ENCODE measurements around the gene KCTD2.
A peak's percentile ranks its signal among the peaks of the same experiment; 100 is the strongest.
"Not testable (repeated sequence)": the region's sequence is repeated elsewhere in the genome, so short reads cannot be mapped to it uniquely, and the experiment has no call there.

Gene KCTD2

DNA sequence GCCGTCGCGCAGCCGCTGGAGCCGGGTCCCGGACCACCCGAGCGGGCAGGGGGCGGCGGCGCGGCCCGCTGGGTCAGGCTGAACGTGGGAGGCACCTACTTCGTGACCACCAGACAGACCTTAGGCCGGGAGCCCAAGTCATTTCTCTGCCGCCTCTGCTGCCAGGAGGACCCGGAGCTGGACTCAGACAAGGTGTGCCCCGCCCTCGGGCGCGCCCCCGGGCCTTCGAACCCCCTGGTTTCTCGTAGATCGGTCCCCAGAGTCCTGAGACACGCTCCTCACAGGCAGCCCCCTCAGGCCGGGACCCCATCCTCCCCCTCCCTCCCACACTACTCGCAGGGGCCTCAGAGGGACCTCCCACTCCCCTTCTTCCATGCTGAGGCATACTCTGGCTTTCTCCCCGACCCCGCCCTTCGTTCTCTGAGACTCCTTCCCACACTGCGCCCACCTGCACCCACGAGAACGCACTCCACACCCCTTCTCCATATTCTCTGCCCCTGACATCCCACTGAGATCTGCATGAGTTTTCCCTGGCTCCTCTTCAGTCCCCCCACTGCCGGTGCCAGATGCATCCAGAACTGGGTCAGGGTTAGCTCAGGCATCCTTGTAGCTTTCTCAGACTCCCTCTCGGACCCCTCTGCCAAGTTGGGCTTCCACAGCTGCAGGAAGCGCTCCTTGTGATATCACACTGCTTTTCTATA lies 523 bp downstream of the KCTD2 start:
- no peak for FAIRE-seq
- DNase-seq (ENCODE audit: extremely low spot score, insufficient read length, low read depth), result no peak

DNA sequence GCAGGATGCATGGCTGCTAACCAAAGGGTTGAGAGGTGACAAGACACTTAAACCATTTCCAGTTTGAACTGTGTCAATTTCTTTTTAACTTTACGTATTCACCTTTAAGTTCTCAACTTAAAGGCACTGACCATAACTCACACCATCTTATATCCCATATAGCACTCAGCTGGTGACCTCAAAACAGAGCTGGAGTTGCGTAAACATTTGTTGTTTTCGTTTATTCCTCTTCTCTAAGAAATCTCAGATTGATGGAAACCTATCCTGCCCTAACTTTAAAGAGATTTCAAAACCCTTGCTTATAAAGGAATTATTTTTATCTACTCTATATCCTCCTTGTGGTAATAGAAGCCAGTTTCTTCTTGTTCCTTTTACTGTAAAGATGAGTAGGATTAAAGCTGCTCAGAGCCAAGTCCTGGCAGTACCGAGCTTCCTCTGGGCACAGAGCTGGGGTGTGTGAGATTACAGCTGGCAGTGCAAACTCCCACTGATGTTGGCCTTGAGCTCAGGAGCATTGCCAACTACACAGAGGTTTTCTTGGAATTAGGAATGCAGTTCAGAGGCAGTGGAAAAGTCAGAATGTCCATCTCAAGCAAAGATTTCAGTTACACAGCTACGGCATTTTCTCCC lies 1.3 kb downstream of the KCTD2 start:
- DNase-seq (ENCODE audit: extremely low spot score, insufficient read length, low read depth) (no peak), FAIRE-seq (no peak)

DNA sequence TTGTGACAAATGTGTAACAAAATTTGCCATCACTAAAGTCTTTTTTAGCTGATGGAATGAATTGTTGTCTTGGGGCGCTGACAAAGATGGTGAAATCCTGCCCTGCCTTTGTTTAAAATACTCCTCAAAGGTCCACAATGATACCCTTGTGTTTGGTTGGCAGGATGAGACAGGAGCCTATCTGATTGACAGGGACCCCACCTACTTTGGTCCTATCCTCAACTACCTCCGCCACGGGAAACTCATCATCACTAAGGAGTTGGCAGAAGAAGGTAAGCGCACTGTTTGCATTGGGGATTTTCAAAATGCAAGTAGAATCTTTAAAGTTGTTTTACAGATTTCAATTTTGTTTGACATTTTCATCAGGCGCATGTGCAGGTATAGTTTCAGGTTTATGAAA lies 2.0 kb downstream of the KCTD2 start:
- DNase-seq (ENCODE audit: extremely low spot score, insufficient read length, low read depth) (no peak), FAIRE-seq (no peak)

DNA sequence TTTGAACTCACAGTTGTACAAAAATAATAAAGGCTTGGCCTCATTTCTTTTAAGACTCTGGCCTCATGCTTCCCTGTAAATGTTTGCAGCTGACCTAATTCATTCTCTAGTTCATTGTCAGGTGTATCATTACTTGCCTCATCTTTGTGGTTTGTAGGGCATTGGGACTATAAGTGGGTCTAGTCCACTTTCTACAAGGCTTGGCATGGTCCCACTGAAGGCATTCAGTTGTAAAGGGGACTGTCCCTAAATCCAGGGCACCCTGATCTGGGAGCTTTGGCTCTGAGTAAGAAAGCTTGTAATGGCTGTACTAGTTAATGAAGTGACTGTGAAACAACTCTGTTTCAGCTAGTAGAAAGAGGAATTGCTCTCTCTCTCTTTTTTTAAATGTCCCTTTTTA lies 2.7 kb downstream of the KCTD2 start:
- no peak for FAIRE-seq
- DNase-seq (ENCODE audit: extremely low spot score, insufficient read length, low read depth), result no peak

DNA sequence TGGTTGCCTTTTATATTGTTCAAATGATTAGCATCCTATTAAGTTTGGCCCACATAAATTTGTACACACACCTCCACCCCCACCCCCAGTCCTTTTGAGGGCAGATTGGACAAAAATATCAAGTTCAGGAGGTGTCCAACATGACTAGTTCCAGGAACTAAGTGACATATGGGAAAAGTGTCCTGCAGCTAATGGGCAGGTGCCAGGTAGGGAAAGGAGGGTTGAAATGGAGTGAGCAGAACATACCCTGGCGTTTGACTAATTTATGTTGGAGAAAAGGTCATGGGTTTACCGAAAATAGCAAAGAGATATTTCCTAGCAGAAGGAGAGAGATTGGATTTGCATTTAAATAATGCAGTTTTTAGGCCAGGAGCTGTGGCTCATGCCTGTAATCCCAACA lies 4.9 kb downstream of the KCTD2 start:
- no peak for FAIRE-seq

DNA sequence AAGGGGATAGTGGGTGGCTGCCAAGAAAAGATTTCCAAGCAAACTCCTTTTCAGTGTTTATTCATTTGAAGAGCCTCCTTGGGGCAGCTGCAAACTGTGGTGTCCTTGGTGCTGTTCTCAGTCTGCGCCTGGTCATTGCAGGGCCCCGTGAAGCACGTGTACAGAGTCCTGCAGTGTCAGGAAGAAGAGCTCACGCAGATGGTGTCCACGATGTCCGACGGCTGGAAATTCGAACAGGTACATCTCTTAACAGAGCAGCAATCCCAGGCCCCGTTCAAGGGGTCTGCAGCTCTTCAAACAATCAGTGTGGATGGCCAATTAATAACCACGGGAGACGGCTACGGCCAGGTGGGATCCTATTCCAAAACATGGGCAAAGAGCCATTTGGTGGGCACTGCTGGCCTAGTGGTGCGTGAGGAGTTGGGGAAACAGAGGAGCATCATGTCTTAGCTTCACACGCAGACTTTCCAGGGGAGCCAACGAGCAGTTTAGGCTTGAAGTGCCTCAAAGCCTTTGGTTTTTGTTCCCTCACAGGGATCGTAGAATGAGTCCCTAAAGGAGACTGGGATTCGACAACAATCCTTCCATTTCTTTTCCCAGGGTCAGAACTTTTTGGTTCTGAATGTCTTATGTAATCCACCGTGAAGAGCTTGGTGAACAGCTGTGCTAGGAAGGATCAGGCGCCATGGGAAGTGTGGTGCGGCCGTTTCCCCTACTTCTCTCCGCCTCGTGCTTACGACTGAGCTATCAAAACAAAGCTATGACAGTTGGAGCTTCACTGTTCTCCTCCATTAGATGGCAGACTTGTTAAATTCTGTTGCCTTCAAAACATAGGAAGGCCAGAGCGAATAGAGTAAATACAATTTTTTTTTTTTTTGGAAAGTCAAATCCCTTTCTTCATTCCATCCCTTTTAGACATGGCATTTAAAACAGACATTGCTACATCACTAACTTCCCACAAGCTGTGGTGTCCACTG lies 12.6 kb downstream of the KCTD2 start:
- DNase-seq (ENCODE audit: extremely low spot score, insufficient read length, low read depth) (no peak), FAIRE-seq (peak; percentile 68)

More for the DNA sequence above, 4.9 kb downstream of the KCTD2 start:
- no peak for DNase-seq (ENCODE audit: extremely low spot score, insufficient read length, low read depth)

DNA sequence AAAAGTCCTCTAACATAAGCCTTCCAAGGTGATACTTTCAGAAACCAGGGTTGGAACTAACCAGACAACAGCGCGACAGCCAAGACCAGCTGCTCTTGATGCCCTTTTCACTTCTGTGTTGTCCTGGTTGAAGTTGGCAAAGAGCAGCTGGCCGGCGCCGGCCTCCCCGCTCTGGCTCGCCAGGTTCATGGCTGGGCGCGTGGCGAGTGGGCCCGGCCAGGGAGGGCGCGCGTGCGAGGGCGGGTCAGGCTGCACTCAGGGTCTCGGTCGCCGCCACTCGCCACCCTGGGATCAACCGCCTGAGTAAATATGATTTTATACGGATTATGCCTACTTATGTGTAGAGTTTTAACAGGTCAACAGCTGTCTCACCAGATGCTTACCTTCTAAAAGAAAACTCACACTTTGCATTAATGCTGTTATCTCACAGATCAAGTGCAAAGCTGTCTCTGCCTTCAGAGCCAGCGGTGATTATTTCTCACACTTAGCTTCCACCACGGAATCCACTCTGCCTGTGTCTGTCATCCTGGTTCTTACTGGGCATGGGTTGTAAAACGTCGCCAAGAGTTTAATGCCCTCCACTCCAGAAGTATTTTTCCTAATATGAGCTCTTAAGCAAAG lies 13.5 kb downstream of the KCTD2 start:
- no peak for DNase-seq (ENCODE audit: extremely low spot score, insufficient read length, low read depth)
- FAIRE-seq, result no peak

DNA sequence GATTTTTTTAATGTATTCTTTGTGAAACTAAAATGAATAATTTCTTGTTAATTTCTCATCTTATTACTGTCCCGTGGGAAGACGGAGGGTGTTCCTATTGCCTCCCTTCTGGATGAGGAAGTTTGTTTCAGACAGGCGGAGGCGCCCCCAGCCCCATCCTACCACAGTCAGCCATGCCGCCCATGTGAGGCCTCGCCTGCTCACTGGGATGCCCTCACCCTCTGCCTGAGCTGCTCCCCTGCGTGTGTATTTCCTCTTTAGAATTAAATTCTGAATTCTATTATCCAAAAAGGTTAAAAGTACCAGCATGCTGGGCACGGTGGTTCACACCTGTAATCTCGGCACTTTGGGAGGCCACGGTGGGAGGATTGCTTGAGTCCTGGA lies 14.0 kb downstream of the KCTD2 start:
- no peak for DNase-seq (ENCODE audit: extremely low spot score, insufficient read length, low read depth)

DNA sequence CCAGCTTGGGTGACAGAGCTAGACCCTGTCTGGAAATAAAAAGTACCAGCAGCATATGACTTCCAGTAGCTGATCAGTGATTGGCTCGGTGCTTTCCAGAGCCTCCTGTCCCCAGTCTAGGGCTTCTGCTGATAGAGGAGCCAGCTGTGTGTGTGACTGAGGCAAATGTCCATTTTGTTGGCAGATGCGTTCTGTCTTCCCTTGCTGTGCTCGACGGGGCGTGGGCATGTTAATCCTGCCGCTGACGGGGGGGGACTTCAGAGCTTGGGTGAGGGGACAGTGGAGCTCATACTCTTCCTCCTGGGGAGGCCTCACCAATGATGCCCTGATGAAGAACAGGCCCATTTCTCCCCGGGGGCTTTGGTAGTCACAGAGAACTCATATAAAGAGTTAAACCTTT lies 14.6 kb downstream of the KCTD2 start:
- FAIRE-seq (no peak), DNase-seq (ENCODE audit: extremely low spot score, insufficient read length, low read depth) (no peak)

More for the DNA sequence above, 14.0 kb downstream of the KCTD2 start:
- no peak for FAIRE-seq

DNA sequence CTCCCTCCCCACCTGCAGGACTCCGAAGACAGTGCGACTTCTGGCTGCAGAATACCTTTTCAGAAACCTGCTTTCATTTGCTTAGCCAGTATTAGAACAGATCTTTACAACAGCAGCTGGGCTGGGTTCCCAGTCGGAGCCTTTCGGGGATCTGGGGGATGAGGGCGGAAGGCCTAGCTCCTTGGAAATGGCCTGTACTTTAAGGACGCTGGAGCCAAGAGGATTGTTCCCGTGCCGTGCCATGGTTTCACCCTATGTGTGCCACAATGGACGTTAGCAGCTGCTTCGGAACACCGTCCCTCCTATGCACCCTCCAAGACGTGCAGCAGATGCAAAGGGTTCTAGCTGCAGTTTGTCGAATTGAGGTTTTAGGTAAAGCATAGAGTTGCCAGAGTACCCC lies 16.2 kb downstream of the KCTD2 start:
- FAIRE-seq (no peak), DNase-seq (ENCODE audit: extremely low spot score, insufficient read length, low read depth) (no peak)

DNA sequence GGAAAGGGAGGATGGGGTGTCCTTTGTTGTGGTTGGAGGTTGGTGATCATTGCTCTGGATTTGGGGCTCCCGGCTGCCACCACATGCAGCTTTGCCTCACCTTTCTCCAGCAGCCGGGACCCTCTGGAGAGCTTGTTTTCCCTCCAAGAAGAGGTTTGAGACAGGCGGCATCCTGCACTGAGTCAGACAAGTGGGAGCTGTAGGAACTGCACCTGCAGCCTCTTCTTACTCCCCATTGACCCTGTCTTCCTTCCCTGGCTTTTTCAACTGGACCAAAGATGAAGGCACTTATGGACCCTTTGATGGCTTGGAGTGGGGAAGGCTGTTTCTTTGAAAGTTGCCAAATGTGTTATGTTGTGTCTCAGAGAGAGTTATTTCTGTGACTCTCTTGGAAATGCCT lies 16.6 kb downstream of the KCTD2 start:
- no peak for DNase-seq (ENCODE audit: extremely low spot score, insufficient read length, low read depth)
- FAIRE-seq, result no peak

DNA sequence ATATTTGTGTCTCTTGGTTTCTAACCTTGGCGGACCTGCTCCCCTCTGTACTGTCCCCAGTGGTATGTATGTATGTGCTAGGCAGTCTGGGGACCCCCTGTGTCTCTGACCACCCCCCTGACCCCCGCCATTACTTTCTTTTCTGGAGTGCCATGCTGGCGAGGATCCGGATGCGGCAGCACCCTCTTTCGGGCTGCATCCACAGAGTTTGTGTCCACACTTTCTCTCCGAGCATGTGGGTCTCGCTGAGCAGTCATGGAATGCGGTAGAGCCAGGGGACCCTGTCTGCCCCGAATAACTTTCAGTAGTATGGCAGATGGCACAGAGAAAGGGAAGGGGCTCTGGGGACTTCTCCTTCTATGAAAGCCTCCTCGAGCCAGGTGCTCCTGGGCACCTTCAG lies 17.0 kb downstream of the KCTD2 start:
- no peak for FAIRE-seq
- DNase-seq (ENCODE audit: extremely low spot score, insufficient read length, low read depth), result no peak

DNA sequence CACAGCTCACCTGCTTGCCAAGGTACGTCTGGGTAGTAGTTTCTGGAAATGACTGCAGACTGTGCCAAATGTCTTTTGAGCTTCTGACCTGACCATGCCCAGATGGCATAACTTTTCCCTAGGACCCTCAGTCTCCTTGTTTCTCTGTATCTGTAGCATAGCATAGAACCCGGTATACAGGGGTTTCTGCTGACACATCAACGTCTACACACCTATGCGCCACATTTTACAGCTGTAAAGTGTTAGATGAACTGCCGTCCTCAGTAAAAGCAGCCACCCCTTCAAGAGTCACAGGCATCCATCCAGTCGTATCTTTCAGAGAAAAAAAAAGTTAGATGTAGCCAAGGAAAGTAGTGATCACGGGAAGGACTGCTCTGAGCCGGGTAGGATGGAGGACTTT lies 17.4 kb downstream of the KCTD2 start:
- DNase-seq (ENCODE audit: extremely low spot score, insufficient read length, low read depth) (no peak), FAIRE-seq (no peak)

DNA sequence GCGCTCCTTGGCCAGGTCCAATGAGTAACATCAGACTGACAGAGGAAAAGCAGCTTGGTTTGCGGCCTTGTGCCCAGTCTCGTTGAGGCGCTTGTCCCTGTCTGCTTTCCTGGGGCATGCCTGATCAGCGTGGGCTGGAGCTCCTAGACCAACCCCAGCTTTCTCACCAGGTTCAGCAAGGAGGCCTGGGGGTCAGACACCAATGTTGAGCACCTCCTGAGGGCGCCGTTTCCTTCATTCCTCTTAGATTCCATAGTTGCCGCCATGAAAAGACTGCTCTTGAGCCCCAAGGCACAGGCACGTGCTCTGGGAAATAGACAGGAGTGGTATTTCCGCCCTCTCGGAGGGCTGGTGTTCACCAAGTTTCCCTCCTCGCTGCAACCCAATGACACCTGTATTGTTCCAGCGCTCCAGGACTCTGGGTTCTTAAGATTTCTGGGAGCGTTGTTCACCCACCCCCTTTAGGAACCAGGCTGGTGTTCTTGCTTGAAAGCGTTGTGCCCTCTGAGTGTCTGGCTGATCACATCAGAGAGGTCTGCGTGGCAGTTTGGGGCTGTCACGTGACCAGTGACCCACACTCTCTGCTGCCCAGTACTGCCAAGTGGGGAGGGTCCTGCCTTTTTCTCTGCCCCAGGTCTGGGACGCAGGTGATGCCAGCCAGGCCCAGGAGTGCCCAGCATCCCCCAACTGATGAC lies 18.0 kb downstream of the KCTD2 start:
- FAIRE-seq, result no peak

DNA sequence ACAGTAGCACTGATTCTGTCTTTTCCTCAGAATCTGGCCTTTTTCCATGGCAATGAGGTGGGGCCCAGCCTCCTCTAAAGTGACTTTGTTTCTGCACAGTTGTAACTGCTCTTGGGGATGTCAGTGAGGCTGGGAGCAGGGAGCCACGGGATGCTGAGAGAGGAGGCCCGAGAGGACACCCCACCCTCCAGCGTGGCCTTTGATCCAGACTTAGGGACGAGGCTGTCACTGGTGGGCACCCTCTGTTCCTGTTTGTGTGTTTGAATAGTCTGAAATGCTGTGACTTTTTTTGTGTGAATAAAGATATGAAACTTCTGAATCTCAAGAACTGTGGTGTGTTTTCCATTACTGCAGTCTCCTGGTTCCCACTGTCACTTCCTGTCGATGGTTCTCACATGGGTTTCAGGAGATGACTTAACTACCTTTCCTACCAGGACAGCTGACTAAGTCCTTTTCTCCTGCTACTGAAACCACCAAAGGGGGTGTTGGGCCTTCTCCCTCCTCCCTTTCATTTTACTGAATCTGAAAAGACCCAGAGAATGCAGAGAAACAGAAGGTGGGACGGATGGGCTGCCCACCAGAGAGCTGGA lies 18.6 kb downstream of the KCTD2 start:
- FAIRE-seq (peak; percentile 39), DNase-seq (ENCODE audit: extremely low spot score, insufficient read length, low read depth) (no peak)

More for the DNA sequence above, 18.0 kb downstream of the KCTD2 start:
- DNase-seq (ENCODE audit: extremely low spot score, insufficient read length, low read depth), result no peak

DNA sequence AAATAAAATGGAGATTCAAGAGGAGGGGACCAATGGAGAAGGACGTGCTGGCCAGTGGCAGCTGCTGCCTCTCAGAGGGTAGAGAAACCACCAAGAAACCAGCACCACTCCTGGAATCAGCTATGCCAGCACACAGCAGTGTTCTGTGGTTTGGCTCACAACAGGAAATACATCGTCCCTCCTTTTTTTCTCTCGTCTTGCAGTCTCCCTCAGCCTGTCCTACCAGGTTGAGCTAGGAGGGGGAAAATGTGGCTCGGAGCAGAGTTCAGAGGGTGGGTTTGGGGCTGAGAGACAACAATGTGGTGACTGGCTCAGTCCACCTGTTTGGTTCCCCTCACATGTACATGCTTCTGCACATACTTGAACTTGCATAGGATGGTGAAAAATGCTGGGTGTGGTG lies 20.8 kb downstream of the KCTD2 start:
- DNase-seq (ENCODE audit: extremely low spot score, insufficient read length, low read depth), result no peak
- no peak for FAIRE-seq

DNA sequence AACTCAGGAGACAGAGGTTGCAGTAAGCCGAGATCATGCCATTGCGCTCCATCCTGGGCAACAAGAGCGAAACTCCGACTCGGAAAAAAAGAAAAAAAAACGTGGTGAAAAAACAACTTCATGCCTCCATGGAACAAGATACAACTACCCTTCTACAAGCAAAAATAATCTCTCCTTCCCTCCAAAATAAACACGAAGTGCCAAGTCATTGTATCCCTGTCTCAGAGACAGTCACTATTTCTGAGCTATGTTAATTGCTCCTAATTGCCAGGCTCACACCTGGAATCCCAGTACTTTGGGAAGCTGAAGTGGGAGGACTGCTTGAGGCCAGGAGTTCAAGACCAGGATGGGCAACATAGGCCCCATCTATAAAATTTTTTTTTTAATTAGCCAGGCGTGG lies 21.7 kb downstream of the KCTD2 start:
- DNase-seq (ENCODE audit: extremely low spot score, insufficient read length, low read depth) (no peak), FAIRE-seq (no peak)

DNA sequence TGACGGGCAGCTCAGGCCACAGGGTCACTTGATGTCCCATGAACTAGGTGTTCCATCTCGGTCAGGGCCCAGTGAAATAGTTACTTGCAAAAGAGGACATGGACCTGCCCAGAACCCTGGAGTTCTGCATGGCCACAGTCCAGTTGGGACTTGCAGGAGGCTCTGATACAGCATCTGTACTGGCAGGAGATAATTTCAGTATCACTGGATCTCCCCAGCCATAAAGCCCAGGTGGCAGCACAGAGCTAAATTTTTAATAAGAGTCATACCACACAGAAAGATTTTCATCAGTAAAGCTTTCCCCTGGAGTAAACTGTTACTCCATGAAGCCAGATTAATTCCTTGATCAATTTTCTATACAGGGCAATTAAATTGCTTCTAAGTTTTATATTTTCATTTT lies 22.8 kb downstream of the KCTD2 start:
- FAIRE-seq (no peak), DNase-seq (ENCODE audit: extremely low spot score, insufficient read length, low read depth) (no peak)

DNA sequence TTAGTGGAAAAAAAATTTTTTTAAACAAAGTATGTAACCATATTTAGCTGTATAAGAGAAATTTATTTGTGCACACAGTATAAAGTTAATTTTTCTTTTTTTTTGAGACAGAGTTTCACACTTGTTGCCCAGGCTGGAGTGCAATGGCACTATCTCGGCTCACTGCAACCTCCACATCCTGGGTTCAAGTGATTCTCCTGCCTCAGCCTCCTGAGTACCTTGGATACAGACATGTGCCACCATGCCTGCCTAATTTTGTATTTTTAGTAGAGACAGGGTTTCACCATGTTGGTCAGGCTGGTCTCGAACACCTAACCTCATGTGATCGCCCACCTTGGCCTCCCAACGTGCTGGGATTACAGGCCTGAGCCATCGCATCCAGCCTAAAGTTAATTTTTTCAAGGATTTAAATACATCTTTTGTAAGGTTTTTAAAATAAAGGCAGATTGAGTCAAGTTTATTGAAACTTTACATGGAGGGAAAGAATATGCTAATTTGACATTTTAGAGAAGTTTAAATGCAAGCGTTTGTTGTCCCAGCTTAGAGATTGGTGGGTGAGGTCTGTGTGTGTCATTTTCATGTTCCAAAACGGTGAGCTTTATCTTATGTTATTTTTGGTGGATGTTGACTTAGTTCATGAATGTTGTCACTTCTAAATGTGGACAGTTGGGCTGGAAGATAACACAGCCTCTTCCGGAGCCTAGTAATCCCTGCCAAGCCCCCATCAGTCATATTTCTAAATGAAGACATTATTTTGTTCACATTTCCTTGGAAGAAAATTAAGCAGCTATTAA lies 24.6 kb downstream of the KCTD2 start:
- FAIRE-seq; DNase-seq (ENCODE audit: extremely low spot score, insufficient read length, low read depth): not testable (repeated sequence)

Data from GM18507 (cell line).